Lower leg skin (tissue), 3 donors: Measurements from ENCODE around the gene CPLANE1.

Experiments used
- POLR2A ChIP-seq, 2 donors: fragments of 450-650 bp; IDR thresholded peaks; one replicate each; pipeline ENCODE4 v1.6.1; 2016 to 2017; ENCODE audit warnings: antibody characterized with exemption in 2 of 2, mild to moderate bottlenecking in 1 of 2, moderate library complexity in 1 of 2
- TF ChIP-seq, protein P1 (sequence below), 3 donors: fragments of 450-650 bp; IDR thresholded peaks; one replicate each; pipeline ENCODE4 v1.5.1; 2016; ENCODE audit warnings: antibody characterized with exemption in 3 of 3, mild to moderate bottlenecking in 3 of 3, moderate library complexity in 2 of 3

DNA sequence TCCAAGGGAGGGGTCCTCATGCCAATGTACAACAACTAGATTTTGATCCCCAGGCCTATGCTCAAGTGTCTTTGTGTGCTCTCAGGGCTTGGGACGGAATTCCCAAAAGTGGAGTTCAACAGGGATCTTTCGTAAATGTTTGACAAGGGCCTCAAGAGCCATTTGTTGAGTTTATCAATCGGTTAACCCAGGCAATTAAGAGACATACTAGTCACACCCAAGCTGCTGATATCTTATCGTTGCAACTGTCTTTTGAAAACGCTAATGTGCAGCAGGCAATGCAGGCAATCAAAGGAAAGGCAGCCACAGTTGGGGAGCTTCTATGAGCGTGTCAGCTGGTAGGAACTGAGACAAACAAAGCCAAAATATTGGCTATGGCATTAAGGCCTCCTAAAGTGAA lies 161.2 kb downstream of the CPLANE1 start:
- TF ChIP-seq, protein P1, sequence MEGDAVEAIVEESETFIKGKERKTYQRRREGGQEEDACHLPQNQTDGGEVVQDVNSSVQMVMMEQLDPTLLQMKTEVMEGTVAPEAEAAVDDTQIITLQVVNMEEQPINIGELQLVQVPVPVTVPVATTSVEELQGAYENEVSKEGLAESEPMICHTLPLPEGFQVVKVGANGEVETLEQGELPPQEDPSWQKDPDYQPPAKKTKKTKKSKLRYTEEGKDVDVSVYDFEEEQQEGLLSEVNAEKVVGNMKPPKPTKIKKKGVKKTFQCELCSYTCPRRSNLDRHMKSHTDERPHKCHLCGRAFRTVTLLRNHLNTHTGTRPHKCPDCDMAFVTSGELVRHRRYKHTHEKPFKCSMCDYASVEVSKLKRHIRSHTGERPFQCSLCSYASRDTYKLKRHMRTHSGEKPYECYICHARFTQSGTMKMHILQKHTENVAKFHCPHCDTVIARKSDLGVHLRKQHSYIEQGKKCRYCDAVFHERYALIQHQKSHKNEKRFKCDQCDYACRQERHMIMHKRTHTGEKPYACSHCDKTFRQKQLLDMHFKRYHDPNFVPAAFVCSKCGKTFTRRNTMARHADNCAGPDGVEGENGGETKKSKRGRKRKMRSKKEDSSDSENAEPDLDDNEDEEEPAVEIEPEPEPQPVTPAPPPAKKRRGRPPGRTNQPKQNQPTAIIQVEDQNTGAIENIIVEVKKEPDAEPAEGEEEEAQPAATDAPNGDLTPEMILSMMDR (IDR thresholded peaks at IDR 0.05): no peak
- no peak for TF ChIP-seq POLR2A (IDR thresholded peaks at IDR 0.05)
